GM08714 (cell line): ENCODE measurements around the gene EPM2AIP1.
"Not testable (repeated sequence)": the region's sequence is repeated elsewhere in the genome, so short reads cannot be mapped to it uniquely, and the experiment has no call there.

ENCODE experiments used
- H3K4me3 ChIP-seq: fragments of 200-500 bp; sonication (Bioruptor generic); 2 replicates; pipeline ENCODE4 v1.5.1; 2014; ENCODE audit warnings: mild to moderate bottlenecking, low read length, inconsistent platforms
- ZNF274 ChIP-seq: IDR thresholded peaks from 2 replicates; pipeline ENCODE4 v1.6.1; 2012; ENCODE audit warnings: mild to moderate bottlenecking, low read depth, low read length

EPM2AIP1 gene

GRCh38 chr3:36972163-36972562 is 20.8 kb downstream of the EPM2AIP1 start:
- no peak for TF ChIP-seq ZNF274
- H3K4me3 ChIP-seq: no peak overlapping the region

- H3K4me3 ChIP-seq: no peak overlapping the region
- no peak for TF ChIP-seq ZNF274
Measured at GRCh38 chr3:36969540-36970432, 23.1 kb downstream of the EPM2AIP1 start.

GRCh38 chr3:36969085-36969484 is 23.8 kb downstream of the EPM2AIP1 start:
- TF ChIP-seq ZNF274: no peak

GRCh38 chr3:36965440-36965839 is 27.5 kb downstream of the EPM2AIP1 start:
- TF ChIP-seq ZNF274: no peak
- no peak overlapping the region for H3K4me3 ChIP-seq

More at GRCh38 chr3:36969085-36969484, 23.8 kb downstream of the EPM2AIP1 start:
- H3K4me3 ChIP-seq: no peak overlapping the region

- TF ChIP-seq ZNF274: no peak
- H3K4me3 ChIP-seq: no peak overlapping the region
Measured at GRCh38 chr3:36964817-36965216, 28.1 kb downstream of the EPM2AIP1 start.

GRCh38 chr3:36964331-36964730 is 28.6 kb downstream of the EPM2AIP1 start:
- no peak for TF ChIP-seq ZNF274
- H3K4me3 ChIP-seq: no peak overlapping the region

GRCh38 chr3:36963008-36963407 is 29.9 kb downstream of the EPM2AIP1 start:
- H3K4me3 ChIP-seq: not testable (repeated sequence)

GRCh38 chr3:36960502-36960901 is 32.4 kb downstream of the EPM2AIP1 start:
- no peak for TF ChIP-seq ZNF274
- H3K4me3 ChIP-seq: no peak overlapping the region

- H3K4me3 ChIP-seq: no peak overlapping the region
- no peak for TF ChIP-seq ZNF274
Measured at GRCh38 chr3:36959821-36960220, 33.1 kb downstream of the EPM2AIP1 start.

- no peak overlapping the region for H3K4me3 ChIP-seq
- TF ChIP-seq ZNF274: no peak
Measured at GRCh38 chr3:36957862-36958686, 34.9 kb downstream of the EPM2AIP1 start.

- no peak overlapping the region for H3K4me3 ChIP-seq
- TF ChIP-seq ZNF274: no peak
Measured at GRCh38 chr3:36957063-36957462, 35.9 kb downstream of the EPM2AIP1 start.

- no peak for TF ChIP-seq ZNF274
- no peak overlapping the region for H3K4me3 ChIP-seq
Measured at GRCh38 chr3:36956155-36956554, 36.8 kb downstream of the EPM2AIP1 start.

GRCh38 chr3:36954452-36955134 is 38.3 kb downstream of the EPM2AIP1 start:
- no peak for TF ChIP-seq ZNF274
- no peak overlapping the region for H3K4me3 ChIP-seq

- H3K4me3 ChIP-seq: not testable (repeated sequence)
Measured at GRCh38 chr3:36947814-36948213, 45.1 kb downstream of the EPM2AIP1 start.
